Activated T-helper 1 cell treated with anti-CD3 and anti-CD28 coated beads, Interleukin-2, amount 50 U/mL, for 16 hours (primary cell): ENCODE measurements around the gene COG5.

Experiments
- DNase-seq, 2 donors: peaks; one replicate each; pipeline ENCODE4 v3.0.0-alpha.2; 2020; ENCODE audit warnings: low read depth in 1 of 2, low spot score in 1 of 2

The COG5 gene

GRCh38 chr7:107506674-107507339 is 56.9 kb downstream of the COG5 start:
- no peak for DNase-seq

- no peak for DNase-seq
Measured at GRCh38 chr7:107505997-107506673, 57.6 kb downstream of the COG5 start.

- DNase-seq: no peak
Measured at GRCh38 chr7:107505362-107505761, 58.4 kb downstream of the COG5 start.

- DNase-seq: no peak
Measured at GRCh38 chr7:107503687-107504086, 60.0 kb downstream of the COG5 start.

- no peak for DNase-seq
Measured at GRCh38 chr7:107502797-107503196, 60.9 kb downstream of the COG5 start.

GRCh38 chr7:107502154-107502553 is 61.6 kb downstream of the COG5 start:
- DNase-seq: no peak

- DNase-seq: no peak
Measured at GRCh38 chr7:107501593-107501992, 62.1 kb downstream of the COG5 start.

- DNase-seq: no peak
Measured at GRCh38 chr7:107499731-107500130, 64.0 kb downstream of the COG5 start.

GRCh38 chr7:107495516-107495915 is 68.2 kb downstream of the COG5 start:
- no peak for DNase-seq

- DNase-seq: no peak
Measured at GRCh38 chr7:107494884-107495283, 68.8 kb downstream of the COG5 start.

- DNase-seq: no peak
Measured at GRCh38 chr7:107494315-107494751, 69.4 kb downstream of the COG5 start.

- DNase-seq: no peak
Measured at GRCh38 chr7:107492875-107493274, 70.8 kb downstream of the COG5 start.

GRCh38 chr7:107486041-107486440 is 77.7 kb downstream of the COG5 start:
- no peak for DNase-seq

- DNase-seq: no peak
Measured at GRCh38 chr7:107482571-107482970, 81.1 kb downstream of the COG5 start.

- DNase-seq: no peak
Measured at GRCh38 chr7:107480932-107481331, 82.8 kb downstream of the COG5 start.

GRCh38 chr7:107479303-107479702 is 84.4 kb downstream of the COG5 start:
- no peak for DNase-seq

- DNase-seq: no peak
Measured at GRCh38 chr7:107474104-107474521, 89.6 kb downstream of the COG5 start.

GRCh38 chr7:107472116-107472515 is 91.6 kb downstream of the COG5 start:
- no peak for DNase-seq

- no peak for DNase-seq
Measured at GRCh38 chr7:107471292-107472070, 92.2 kb downstream of the COG5 start.

GRCh38 chr7:107469929-107470328 is 93.8 kb downstream of the COG5 start, which contains the start of gene GPR22:
GPR22 (plus strand) TSS chr7:107470057; CDS start chr7:107474061, 4,004 bp downstream.
- DNase-seq: no peak

- no peak for DNase-seq
Measured at GRCh38 chr7:107468824-107469223, 94.9 kb downstream of the COG5 start.

GRCh38 chr7:107467972-107468371 is 95.7 kb downstream of the COG5 start:
- no peak for DNase-seq
